Loucy (cell line): Measurements from ENCODE around the gene TAS2R50.

ENCODE experiments used
- H2AFZ ChIP-seq: fragments of 200-600 bp; sonication (generic); 2 replicates; pipeline ENCODE4 v1.6.0; 2016; ENCODE audit warnings: antibody characterized with exemption, mild to moderate bottlenecking, low read length, moderate library complexity
- H3F3A ChIP-seq: fragments of 200-600 bp; 2 replicates; pipeline ENCODE4 v1.6.0; 2016; ENCODE audit warnings: antibody characterized with exemption, low read depth, mild to moderate bottlenecking
- H3K27me3 ChIP-seq: fragments of 200-600 bp; sonication (generic); 2 replicates; pipeline ENCODE4 v1.6.1; 2014; ENCODE audit warnings: low read length, mild to moderate bottlenecking; ENCODE audit not compliant: insufficient read depth, poor library complexity, severe bottlenecking
- H3K36me3 ChIP-seq: fragments of 200-600 bp; sonication (generic); 2 replicates; pipeline ENCODE4 v1.6.1; 2016; ENCODE audit warnings: low read length; ENCODE audit not compliant: insufficient read depth
- H3K4me1 ChIP-seq: fragments of 200-600 bp; sonication (generic); 2 replicates; pipeline ENCODE4 v1.5.1; 2014; ENCODE audit warnings: low read length, mild to moderate bottlenecking; ENCODE audit not compliant: insufficient read depth, poor library complexity, severe bottlenecking
- H3K4me2 ChIP-seq: fragments of 200-600 bp; sonication (generic); 2 replicates; pipeline ENCODE4 v1.6.0; 2014; ENCODE audit warnings: antibody characterized with exemption, low read length, low read depth, mild to moderate bottlenecking; ENCODE audit not compliant: poor library complexity, severe bottlenecking
- H3K4me3 ChIP-seq: fragments of 200-600 bp; sonication (generic); 2 replicates; pipeline ENCODE4 v1.5.1; 2014; ENCODE audit warnings: low read length, mild to moderate bottlenecking, mixed read lengths; ENCODE audit not compliant: poor library complexity, severe bottlenecking
- H3K79me2 ChIP-seq: fragments of 200-600 bp; sonication (generic); 2 replicates; pipeline ENCODE4 v1.6.1; 2014; ENCODE audit warnings: low read length; ENCODE audit not compliant: insufficient read depth
- H3K9ac ChIP-seq: fragments of 200-600 bp; sonication (generic); 2 replicates; pipeline ENCODE4 v1.6.0; 2014; ENCODE audit warnings: mild to moderate bottlenecking, low read depth, low read length, moderate library complexity; ENCODE audit not compliant: poor library complexity, severe bottlenecking
- H3K9me2 ChIP-seq: fragments of 200-600 bp; sonication (generic); replicated peaks from 2 replicates; pipeline ENCODE4 v1.6.1; 2016; ENCODE audit warnings: low read depth, low read length, mixed read lengths
- H3K9me3 ChIP-seq: fragments of 200-600 bp; sonication (generic); 2 replicates; pipeline ENCODE4 v1.6.1; 2014; ENCODE audit warnings: mild to moderate bottlenecking, antibody characterized with exemption, low read length, low read depth; ENCODE audit not compliant: insufficient read depth
- H4K20me1 ChIP-seq: fragments of 200-600 bp; sonication (generic); 2 replicates; pipeline ENCODE4 v1.6.0; 2014; ENCODE audit warnings: antibody characterized with exemption, low read length, mild to moderate bottlenecking; ENCODE audit not compliant: insufficient read depth, poor library complexity, severe bottlenecking
- CTCF ChIP-seq: fragments of 200-600 bp; sonication (generic); conservative IDR thresholded peaks from 2 replicates; pipeline ENCODE4 v1.5.1; 2014; ENCODE audit warnings: mild to moderate bottlenecking, antibody characterized with exemption, low read length
- EZH2phosphoT487 ChIP-seq: fragments of 200-600 bp; IDR thresholded peaks from 2 replicates; pipeline ENCODE4 v1.6.1; 2018; ENCODE audit warnings: antibody characterized with exemption, mild to moderate bottlenecking, moderate library complexity, borderline replicate concordance

The TAS2R50 gene

GRCh38 chr12:10943167-10943566, 43.5 kb downstream of the TAS2R50 start:
- no peaks in the 10 kb centered on the region for H3K4me1 ChIP-seq
- no peaks in the 10 kb centered on the region for H3K79me2 ChIP-seq
- H3K9ac ChIP-seq = no peak overlapping the region
- no peaks in the 10 kb centered on the region for H3F3A ChIP-seq
- no peaks in the 10 kb centered on the region for H4K20me1 ChIP-seq
- H3K27me3 ChIP-seq = no peaks in the 10 kb centered on the region
- TF ChIP-seq EZH2phosphoT487 = no peak
- no peak for TF ChIP-seq CTCF
- no peak overlapping the region for H2AFZ ChIP-seq
- H3K4me3 ChIP-seq = no peak overlapping the region
- H3K9me3 ChIP-seq = no peaks in the 10 kb centered on the region; the same call in 1 of the 2 replicates
- no peaks in the 10 kb centered on the region for H3K36me3 ChIP-seq
- no peak overlapping the region for H3K4me2 ChIP-seq
- no peaks in the 10 kb centered on the region for H3K9me2 ChIP-seq

- TF ChIP-seq CTCF = no peak
- TF ChIP-seq EZH2phosphoT487 = no peak
- H2AFZ ChIP-seq = no peak overlapping the region
- H3K4me3 ChIP-seq = no peak overlapping the region
- H3K27me3 ChIP-seq = no peaks in the 10 kb centered on the region
- H3K9me3 ChIP-seq = no peaks in the 10 kb centered on the region; the same call in 1 of the 2 replicates
- no peaks in the 10 kb centered on the region for H3F3A ChIP-seq
- no peaks in the 10 kb centered on the region for H3K9me2 ChIP-seq
- H3K79me2 ChIP-seq = no peaks in the 10 kb centered on the region
- no peaks in the 10 kb centered on the region for H3K4me1 ChIP-seq
- no peak overlapping the region for H3K4me2 ChIP-seq
- no peaks in the 10 kb centered on the region for H3K36me3 ChIP-seq
- no peak overlapping the region for H3K9ac ChIP-seq
- H4K20me1 ChIP-seq = no peaks in the 10 kb centered on the region
Observed at GRCh38 chr12:10941916-10942607, 44.6 kb downstream of the TAS2R50 start.

GRCh38 chr12:10941369-10941768, 45.3 kb downstream of the TAS2R50 start:
- no peak overlapping the region for H3K4me2 ChIP-seq
- H4K20me1 ChIP-seq = no peaks in the 10 kb centered on the region
- no peaks in the 10 kb centered on the region for H3K4me1 ChIP-seq
- H3K9ac ChIP-seq = no peak overlapping the region
- no peak for TF ChIP-seq EZH2phosphoT487
- H3F3A ChIP-seq = no peaks in the 10 kb centered on the region
- H3K9me2 ChIP-seq = no peaks in the 10 kb centered on the region
- no peaks in the 10 kb centered on the region for H3K9me3 ChIP-seq
- no peaks in the 10 kb centered on the region for H3K79me2 ChIP-seq
- no peaks in the 10 kb centered on the region for H3K27me3 ChIP-seq
- H3K36me3 ChIP-seq = no peaks in the 10 kb centered on the region
- no peak overlapping the region for H2AFZ ChIP-seq
- H3K4me3 ChIP-seq = no peak overlapping the region

- Histone ChIP-seq H3F3A (no peaks in the 10 kb centered on the region), H3K79me2 (no peaks in the 10 kb centered on the region), H3K9ac (no peak overlapping the region), H3K36me3 (no peaks in the 10 kb centered on the region), H3K4me3 (no peak overlapping the region), H2AFZ (no peak overlapping the region), H3K9me3 (no peaks in the 10 kb centered on the region), H3K27me3 (no peaks in the 10 kb centered on the region), H3K4me1 (no peaks in the 10 kb centered on the region), H3K4me2 (no peak overlapping the region), H3K9me2 (no peaks in the 10 kb centered on the region), H4K20me1 (no peaks in the 10 kb centered on the region)
- TF ChIP-seq EZH2phosphoT487 (no peak), CTCF (no peak)
Observed at GRCh38 chr12:10940389-10940788, 46.3 kb downstream of the TAS2R50 start.
